HepG2 (cell line): Measurements from ENCODE around the gene LCAT. TPM values are rescaled to one million over a fixed set of nuclear protein-coding genes. Genes with fewer than 3 reads are reported as not detected.

Experiments used
- ATF3 ChIP-seq: sonication (generic); formaldehyde crosslinking; IDR thresholded peaks from 2 replicates; pipeline ENCODE4 v1.4.0; 2020; ENCODE audit warnings: missing genetic modification reagents
- ATF7 ChIP-seq, 2 experiments: fragments of 450-650 bp in 1 of 2; sonication (generic) in 1 of 2; formaldehyde crosslinking in 1 of 2; IDR thresholded peaks; 2 replicates each; pipeline versions ENCODE4 v1.4.0 to v1.6.1; 2016 to 2020; ENCODE audit warnings: antibody characterized with exemption in 1 of 2, mild to moderate bottlenecking in 1 of 2, missing genetic modification reagents in 1 of 2
- BCL6 ChIP-seq: IDR thresholded peaks from 2 replicates; pipeline ENCODE4 v1.6.1; 2016; ENCODE audit warnings: missing genetic modification reagents, missing compliant biosample characterization
- FOXK2 ChIP-seq: fragments of 450-650 bp; IDR thresholded peaks from 2 replicates; pipeline ENCODE4 v1.6.1; 2016
- FOXP1 ChIP-seq, 2 experiments: fragments of 450-650 bp in 1 of 2; IDR thresholded peaks; 2 replicates each; pipeline ENCODE4 v1.6.1; 2017 to 2018; ENCODE audit warnings: antibody characterized with exemption in 1 of 2
- HMGXB3 ChIP-seq: sonication (generic); formaldehyde crosslinking; IDR thresholded peaks from 2 replicates; pipeline ENCODE4 v1.4.0; 2020; ENCODE audit warnings: missing genetic modification reagents, borderline replicate concordance
- HOXA3 ChIP-seq: sonication (generic); formaldehyde crosslinking; IDR thresholded peaks from 2 replicates; pipeline ENCODE4 v1.5.0; 2020; ENCODE audit warnings: missing genetic modification reagents
- NFKB2 ChIP-seq: sonication (generic); formaldehyde crosslinking; IDR thresholded peaks from 2 replicates; pipeline ENCODE4 v1.4.0; 2020; ENCODE audit warnings: missing genetic modification reagents, borderline replicate concordance
- NPAS2 ChIP-seq: sonication (generic); formaldehyde crosslinking; IDR thresholded peaks from 2 replicates; pipeline ENCODE4 v1.8.0; 2022; ENCODE audit warnings: mild to moderate bottlenecking, missing genetic modification reagents, borderline replicate concordance
- RBFOX2 ChIP-seq: fragments of 200-400 bp; formaldehyde crosslinking; IDR thresholded peaks from 2 replicates; pipeline ENCODE4 v1.6.1; 2017; ENCODE audit warnings: low read depth, mild to moderate bottlenecking, low read length
- SNAPC2 ChIP-seq: sonication (generic); formaldehyde crosslinking; IDR thresholded peaks from 2 replicates; pipeline ENCODE4 v1.8.1; 2022; ENCODE audit warnings: mild to moderate bottlenecking, missing genetic modification reagents
- STAT5B ChIP-seq: sonication (generic); formaldehyde crosslinking; IDR thresholded peaks from 2 replicates; pipeline ENCODE4 v1.4.0; 2020; ENCODE audit warnings: missing genetic modification reagents
- ZKSCAN5 ChIP-seq: sonication (generic); formaldehyde crosslinking; IDR thresholded peaks from 2 replicates; pipeline ENCODE4 v1.5.1; 2020; ENCODE audit warnings: mild to moderate bottlenecking, missing genetic modification reagents
- ZNF576 ChIP-seq: sonication (generic); formaldehyde crosslinking; IDR thresholded peaks from 2 replicates; pipeline ENCODE4 v1.4.0; 2020; ENCODE audit warnings: mild to moderate bottlenecking, missing genetic modification reagents
- ZNF598 ChIP-seq: sonication (generic); formaldehyde crosslinking; IDR thresholded peaks from 2 replicates; pipeline ENCODE4 v1.5.1; 2020; ENCODE audit warnings: mild to moderate bottlenecking, missing genetic modification reagents, borderline replicate concordance
- ZNF749 ChIP-seq: sonication (generic); formaldehyde crosslinking; IDR thresholded peaks from 2 replicates; pipeline ENCODE4 v1.8.0; 2022; ENCODE audit warnings: mild to moderate bottlenecking, missing genetic modification reagents, moderate library complexity, borderline replicate concordance
- ZNF83 ChIP-seq: sonication (generic); formaldehyde crosslinking; IDR thresholded peaks from 2 replicates; pipeline ENCODE4 v1.4.0; 2020; ENCODE audit warnings: missing genetic modification reagents, mild to moderate bottlenecking, borderline replicate concordance
- polyA plus RNA-seq, 8 experiments: library from polyadenylated mRNA; depleted of rRNA in 3 of 8; stranded (reverse) in 7 of 8; unstranded in 1 of 8; fragments of >200 nt; fragmentation: Illumina TruSeq in 4 of 8; extraction: Trizol in 4 of 8; gene quantifications; 2 replicates each; pipeline versions ENCODE4 v1.2.1 to v1.2.3, GENCODE V29; 2011 to 2016; ENCODE audit warnings: low read depth in 4 of 8, missing spikeins in 1 of 8, mixed read lengths in 1 of 8; ENCODE audit not compliant: insufficient read depth in 1 of 8
- total RNA-seq, 5 experiments: library from RNA; depleted of rRNA; stranded (reverse); fragments of >200 nt; fragmentation: Illumina TruSeq; extraction: Trizol; gene quantifications; 2 replicates each; pipeline ENCODE4 v1.2.3, GENCODE V29; 2016; ENCODE audit warnings: low read depth in 1 of 5
- TF ChIP-seq, protein P1 (sequence below): sonication (generic); formaldehyde crosslinking; IDR thresholded peaks from 2 replicates; pipeline ENCODE4 v1.8.1; 2023; ENCODE audit warnings: mild to moderate bottlenecking, missing genetic modification reagents
- TF ChIP-seq, protein P2 (sequence below): sonication (generic); formaldehyde crosslinking; IDR thresholded peaks from 2 replicates; pipeline ENCODE4 v1.5.0; 2020; ENCODE audit warnings: missing genetic modification reagents

The LCAT gene
- total and polyA plus RNA-seq, 2 of the 13 experiments (the other 11 are each of a cell fraction or from before 2014, with no cell fraction given) = 36.1 to 38.9 TPM

GRCh38 chr16:67966549-67967182 lies 22.7 kb upstream of the LCAT start (continued):
- TF ChIP-seq HMGXB3 (CRISPR knock-in tag) (no peak), ATF7 (IDR thresholded peaks at IDR 0.05) (no peak), ATF7 (CRISPR knock-in tag; IDR thresholded peaks at IDR 0.05) (0 out of 2 replicates have a peak, but pooled peaks have one; percentile 60), ZKSCAN5 (CRISPR knock-in tag) (peak; percentile 51; the same call in 1 of the 2 replicates), FOXP1 (IDR thresholded peaks at IDR 0.05) (no peak), FOXP1 (CRISPR knock-in tag; IDR thresholded peaks at IDR 0.05) (no peak), ZNF749 (no peak), RBFOX2 (no peak), HOXA3 (CRISPR knock-in tag) (peak; percentile 25; the same call in 1 of the 2 replicates), ATF3 (CRISPR knock-in tag) (0 out of 2 replicates have a peak, but pooled peaks have one; percentile 4), BCL6 (CRISPR knock-in tag) (no peak), NFKB2 (CRISPR knock-in tag) (peak; percentile 44; the same call in 1 of the 2 replicates), ZNF576 (no peak), STAT5B (CRISPR knock-in tag) (0 out of 2 replicates have a peak, but pooled peaks have one; percentile 4), SNAPC2 (no peak), NPAS2 (CRISPR knock-in tag) (no peak), ZNF598 (CRISPR knock-in tag) (no peak), ZNF83 (CRISPR knock-in tag) (no peak), FOXK2 (no peak)
- TF ChIP-seq, protein P1, sequence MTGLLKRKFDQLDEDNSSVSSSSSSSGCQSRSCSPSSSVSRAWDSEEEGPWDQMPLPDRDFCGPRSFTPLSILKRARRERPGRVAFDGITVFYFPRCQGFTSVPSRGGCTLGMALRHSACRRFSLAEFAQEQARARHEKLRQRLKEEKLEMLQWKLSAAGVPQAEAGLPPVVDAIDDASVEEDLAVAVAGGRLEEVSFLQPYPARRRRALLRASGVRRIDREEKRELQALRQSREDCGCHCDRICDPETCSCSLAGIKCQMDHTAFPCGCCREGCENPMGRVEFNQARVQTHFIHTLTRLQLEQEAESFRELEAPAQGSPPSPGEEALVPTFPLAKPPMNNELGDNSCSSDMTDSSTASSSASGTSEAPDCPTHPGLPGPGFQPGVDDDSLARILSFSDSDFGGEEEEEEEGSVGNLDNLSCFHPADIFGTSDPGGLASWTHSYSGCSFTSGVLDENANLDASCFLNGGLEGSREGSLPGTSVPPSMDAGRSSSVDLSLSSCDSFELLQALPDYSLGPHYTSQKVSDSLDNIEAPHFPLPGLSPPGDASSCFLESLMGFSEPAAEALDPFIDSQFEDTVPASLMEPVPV (CRISPR knock-in tag) = no peak; the same call in 1 of the 2 replicates
- TF ChIP-seq, protein P2, sequence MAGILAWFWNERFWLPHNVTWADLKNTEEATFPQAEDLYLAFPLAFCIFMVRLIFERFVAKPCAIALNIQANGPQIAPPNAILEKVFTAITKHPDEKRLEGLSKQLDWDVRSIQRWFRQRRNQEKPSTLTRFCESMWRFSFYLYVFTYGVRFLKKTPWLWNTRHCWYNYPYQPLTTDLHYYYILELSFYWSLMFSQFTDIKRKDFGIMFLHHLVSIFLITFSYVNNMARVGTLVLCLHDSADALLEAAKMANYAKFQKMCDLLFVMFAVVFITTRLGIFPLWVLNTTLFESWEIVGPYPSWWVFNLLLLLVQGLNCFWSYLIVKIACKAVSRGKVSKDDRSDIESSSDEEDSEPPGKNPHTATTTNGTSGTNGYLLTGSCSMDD (CRISPR knock-in tag) = no peak
